IPS-20b (cell line): ENCODE data around the gene LRRC57.
"Not testable (repeated sequence)": the region's sequence is repeated elsewhere in the genome, so short reads cannot be mapped to it uniquely, and the experiment has no call there.

Experiments used
- H3K27ac ChIP-seq: one replicate; pipeline ENCODE4 v1.5.1; 2013; ENCODE audit warnings: low read length
- H3K27me3 ChIP-seq: 2 replicates; pipeline ENCODE4 v1.6.1; 2013; ENCODE audit warnings: mild to moderate bottlenecking, low read length, inconsistent platforms; ENCODE audit not compliant: insufficient read depth
- H3K36me3 ChIP-seq: 2 replicates; pipeline ENCODE4 v1.6.1; 2013; ENCODE audit warnings: low read depth, mild to moderate bottlenecking, inconsistent platforms, low read length, moderate library complexity; ENCODE audit not compliant: insufficient read depth
- H3K4me1 ChIP-seq: 2 replicates; pipeline ENCODE4 v1.6.1; 2013; ENCODE audit warnings: mild to moderate bottlenecking, control low read depth, inconsistent platforms, low read length, moderate library complexity; ENCODE audit not compliant: insufficient read depth
- H3K4me3 ChIP-seq: 2 replicates; pipeline ENCODE4 v1.5.1; 2013; ENCODE audit warnings: mild to moderate bottlenecking, low read length, inconsistent platforms
- H3K9ac ChIP-seq: 2 replicates; pipeline ENCODE4 v1.6.1; 2013; ENCODE audit warnings: low read depth, mild to moderate bottlenecking, inconsistent platforms, low read length, moderate library complexity
- H3K9me3 ChIP-seq: 2 replicates; pipeline ENCODE4 v1.6.1; 2013; ENCODE audit warnings: mild to moderate bottlenecking, low read depth, low read length, inconsistent platforms; ENCODE audit not compliant: insufficient read depth

LRRC57 gene

GRCh38 chr15:42578984-42579537, 30.5 kb upstream of the LRRC57 start:
- H3K27me3 ChIP-seq = peaks cover 75% of the 10 kb centered on the region
- peaks cover 24% of the 10 kb centered on the region for H3K4me1 ChIP-seq
- H3K4me3 ChIP-seq = no peak overlapping the region
- H3K9ac ChIP-seq = no peak overlapping the region
- H3K9me3 ChIP-seq = no peaks in the 10 kb centered on the region
- H3K36me3 ChIP-seq = no peaks in the 10 kb centered on the region
- no peak overlapping the region for H3K27ac ChIP-seq

- Histone ChIP-seq H3K9me3 (no peaks in the 10 kb centered on the region), H3K27ac (no peak overlapping the region), H3K36me3 (no peaks in the 10 kb centered on the region), H3K9ac (no peak overlapping the region), H3K27me3 (peaks cover 73% of the 10 kb centered on the region), H3K4me1 (peaks cover 11% of the 10 kb centered on the region), H3K4me3 (no peak overlapping the region)
Measured at GRCh38 chr15:42577514-42578031, 29.0 kb upstream of the LRRC57 start.

DNA sequence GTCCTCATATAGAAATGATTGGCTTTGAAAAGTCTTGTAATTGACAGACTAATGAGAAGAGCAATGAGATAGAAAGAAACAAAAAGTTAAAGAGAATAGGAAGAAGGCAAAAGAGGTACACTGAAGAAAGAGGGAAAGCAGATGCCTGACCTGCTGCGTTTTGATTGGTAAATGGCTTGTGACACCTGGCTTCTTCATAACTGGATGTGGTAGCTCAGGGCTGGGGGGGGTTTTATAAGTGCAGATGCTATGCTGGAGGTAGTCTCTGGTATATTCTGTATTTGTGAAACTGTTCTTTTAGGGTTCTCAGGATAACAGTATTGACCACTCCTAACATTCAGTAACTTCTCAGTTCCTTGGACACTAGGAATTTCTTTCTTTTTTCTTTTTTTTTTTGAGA, 28.2 kb upstream of the LRRC57 start:
- Histone ChIP-seq H3K9ac (peak overlapping the region; percentile 72; the same call in 1 of the 2 replicates), H3K27me3 (peaks cover 65% of the 10 kb centered on the region)

DNA sequence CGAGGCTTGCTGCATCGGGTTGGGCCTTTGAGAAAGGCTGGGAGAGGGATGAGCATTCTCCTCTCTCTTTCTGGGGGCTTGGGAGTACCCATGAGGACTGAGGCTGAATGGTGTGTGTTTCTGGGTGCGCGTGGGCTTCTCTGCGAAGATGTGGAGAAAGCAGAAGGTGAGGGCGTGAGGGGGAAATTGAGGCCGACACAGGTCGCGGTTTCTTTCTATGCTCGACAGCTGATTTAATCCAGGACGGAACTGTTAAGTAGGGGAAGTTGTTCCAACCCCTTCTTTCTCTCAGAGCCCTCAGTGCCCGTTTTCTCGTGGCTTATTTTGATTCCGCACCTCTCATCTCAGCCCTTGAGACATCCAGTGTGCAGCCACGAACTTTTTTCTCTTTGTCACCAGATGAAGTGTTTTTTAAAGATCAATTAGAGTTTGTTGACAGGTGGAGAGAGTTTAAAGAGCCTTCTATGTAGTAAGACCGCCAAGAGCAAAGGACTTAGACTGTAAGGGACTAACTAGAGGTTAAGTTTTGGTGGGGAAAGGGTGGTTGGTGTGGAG, 27.5 kb upstream of the LRRC57 start:
- Histone ChIP-seq H3K4me1 (peaks cover 4% of the 10 kb centered on the region), H3K9ac (peak overlapping the region; percentile 72), H3K27ac (no peak overlapping the region), H3K9me3 (no peaks in the 10 kb centered on the region), H3K36me3 (no peaks in the 10 kb centered on the region), H3K27me3 (peaks cover 60% of the 10 kb centered on the region), H3K4me3 (peak overlapping the region; percentile 83)

More for the DNA sequence above, 28.2 kb upstream of the LRRC57 start:
- Histone ChIP-seq H3K9me3 (no peaks in the 10 kb centered on the region), H3K4me3 (peak overlapping the region; percentile 83), H3K4me1 (peaks cover 4% of the 10 kb centered on the region), H3K27ac (no peak overlapping the region), H3K36me3 (no peaks in the 10 kb centered on the region)

- no peaks in the 10 kb centered on the region for H3K36me3 ChIP-seq
- no peaks in the 10 kb centered on the region for H3K9me3 ChIP-seq
- no peak within 1 kb of the TSS for H3K27ac ChIP-seq
- H3K9ac ChIP-seq = peak within 1 kb of the TSS; percentile 72
- H3K27me3 ChIP-seq = peaks cover 53% of the 10 kb centered on the region
- H3K4me3 ChIP-seq = peak within 1 kb of the TSS; percentile 83
- no peaks in the 10 kb centered on the region; the same call in 1 of the 2 replicates for H3K4me1 ChIP-seq
Measured at GRCh38 chr15:42575188-42576039, 26.8 kb upstream of the LRRC57 start, which contains the start of gene STARD9. Gene STARD9 (plus strand): TSS chr15:42575606. CDS start chr15:42575716, 110 bp downstream.

DNA sequence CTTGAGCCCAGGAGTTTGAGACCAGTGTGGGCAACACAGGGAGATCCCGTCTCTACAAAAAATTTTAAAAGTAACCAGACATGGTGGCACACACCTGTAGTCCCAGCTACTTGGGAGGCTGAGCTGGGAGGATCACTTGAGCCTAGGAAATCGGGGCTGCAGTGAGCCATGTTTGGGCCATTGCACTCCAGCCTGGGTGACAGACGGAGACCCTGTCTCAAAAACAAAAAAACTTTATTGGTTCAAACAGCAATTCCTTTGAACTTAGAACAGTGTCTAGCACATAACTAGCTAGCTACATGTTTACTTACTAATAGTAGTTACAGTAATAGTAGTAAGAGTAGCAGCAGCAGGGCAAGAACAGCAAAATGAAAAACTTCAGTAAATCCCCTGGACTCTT, 10.1 kb upstream of the LRRC57 start:
- no peaks in the 10 kb centered on the region for H3K4me1 ChIP-seq
- H3K27ac ChIP-seq = no peak overlapping the region
- no peak overlapping the region for H3K4me3 ChIP-seq
- no peaks in the 10 kb centered on the region for H3K9me3 ChIP-seq
- H3K9ac ChIP-seq = no peak overlapping the region
- H3K36me3 ChIP-seq = peaks cover 59% of the 10 kb centered on the region
- H3K27me3 ChIP-seq = no peaks in the 10 kb centered on the region

DNA sequence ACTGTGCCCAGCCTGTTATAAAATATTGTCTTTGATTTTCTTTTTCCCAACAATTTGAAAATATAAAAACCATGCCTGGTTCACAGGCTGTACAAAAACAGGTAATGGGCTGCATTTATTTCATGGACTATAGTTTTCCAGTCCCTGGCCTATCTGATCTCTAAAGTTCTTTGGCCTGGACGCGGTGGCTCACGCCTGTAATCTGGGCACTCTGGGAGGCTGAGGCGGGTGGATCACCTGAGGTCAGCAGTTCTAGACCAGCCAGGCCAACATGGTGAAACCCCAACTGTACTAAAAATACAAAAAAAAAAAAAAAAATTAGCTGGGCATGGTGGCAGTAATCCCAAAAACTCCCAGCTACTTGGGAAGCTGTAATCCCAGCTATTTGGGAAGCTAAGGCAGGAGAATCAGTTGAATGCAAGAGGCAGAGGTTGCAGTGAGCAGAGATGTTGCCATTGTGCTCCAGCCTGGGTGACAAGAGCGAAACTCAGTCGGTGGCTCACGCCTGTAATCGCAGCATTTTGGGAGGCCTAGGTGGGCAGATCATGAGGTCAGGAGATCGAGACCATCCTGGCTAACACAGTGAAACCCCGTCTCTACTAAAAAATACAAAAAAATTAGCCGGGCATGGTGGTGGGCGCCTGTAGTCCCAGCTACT, 8.1 kb upstream of the LRRC57 start:
- H3K27ac ChIP-seq, H3K9me3 ChIP-seq, H3K9ac ChIP-seq, H3K4me3 ChIP-seq, H3K4me1 ChIP-seq, H3K27me3 ChIP-seq: not testable (repeated sequence)
- peaks cover 45% of the 10 kb centered on the region for H3K36me3 ChIP-seq

GRCh38 chr15:42553554-42553953, 5.0 kb upstream of the LRRC57 start:
- H3K9ac ChIP-seq = no peak overlapping the region
- H3K4me1 ChIP-seq = no peaks in the 10 kb centered on the region
- H3K9me3 ChIP-seq = no peaks in the 10 kb centered on the region
- H3K27ac ChIP-seq = no peak overlapping the region
- no peak overlapping the region for H3K4me3 ChIP-seq
- H3K36me3 ChIP-seq = peaks cover 14% of the 10 kb centered on the region; the same call in 1 of the 2 replicates
- H3K27me3 ChIP-seq = no peaks in the 10 kb centered on the region

- peak overlapping the region; percentile 100 for H3K4me3 ChIP-seq
- H3K9ac ChIP-seq = peak overlapping the region; percentile 97; the same call in 1 of the 2 replicates
- H3K9me3 ChIP-seq = no peaks in the 10 kb centered on the region
- peaks cover 14% of the 10 kb centered on the region; the same call in 1 of the 2 replicates for H3K36me3 ChIP-seq
- no peaks in the 10 kb centered on the region for H3K27me3 ChIP-seq
- H3K27ac ChIP-seq = no peak overlapping the region
- no peaks in the 10 kb centered on the region for H3K4me1 ChIP-seq
Measured at GRCh38 chr15:42549741-42550392, 1.3 kb upstream of the LRRC57 start.

DNA sequence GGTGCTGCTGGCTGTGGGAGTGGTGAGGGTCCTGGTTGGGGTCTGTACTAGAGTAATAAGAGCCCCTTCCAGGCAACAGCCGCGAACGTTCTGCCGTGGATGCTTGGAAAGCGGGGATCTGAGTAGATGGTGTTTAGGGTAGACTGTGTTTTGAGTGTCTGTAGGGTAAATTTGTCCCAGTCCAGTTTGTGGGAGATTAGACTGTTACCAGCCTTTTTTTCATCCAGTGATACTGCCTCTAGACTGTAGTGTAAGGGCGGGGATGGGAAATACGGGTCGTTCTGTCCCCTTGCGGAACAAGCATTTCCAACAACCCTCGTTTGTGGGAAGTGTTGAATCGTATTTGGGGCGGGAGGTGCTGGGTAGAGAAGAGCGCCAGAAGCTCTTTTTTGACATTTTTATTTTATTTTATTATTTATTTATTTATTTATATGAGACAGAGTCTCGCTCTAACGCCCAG, 469 bp upstream of the LRRC57 start:
- no peaks in the 10 kb centered on the region for H3K9me3 ChIP-seq
- no peaks in the 10 kb centered on the region for H3K27me3 ChIP-seq
- H3K4me3 ChIP-seq = peak overlapping the region; percentile 100
- H3K9ac ChIP-seq = peak overlapping the region; percentile 97
- peaks cover 16% of the 10 kb centered on the region; the same call in 1 of the 2 replicates for H3K36me3 ChIP-seq
- H3K27ac ChIP-seq = peak overlapping the region; percentile 90
- H3K4me1 ChIP-seq = no peaks in the 10 kb centered on the region

DNA sequence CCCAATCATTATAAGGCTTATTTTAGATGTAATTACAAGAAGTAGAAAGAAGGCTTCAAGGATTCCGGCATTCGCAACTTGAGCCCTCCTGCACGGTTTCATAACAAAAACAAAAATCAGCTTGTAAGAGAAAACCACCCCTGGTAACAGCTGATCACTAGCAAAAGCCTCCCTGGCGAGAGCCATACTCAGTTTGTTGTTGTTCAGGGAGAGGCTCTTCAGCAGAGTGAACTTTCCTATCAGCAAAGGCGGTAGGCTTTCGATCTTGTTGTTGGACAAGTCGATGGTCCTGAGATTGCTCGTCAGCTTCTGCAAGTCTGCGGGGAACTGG, 710 bp downstream of the LRRC57 start:
- no peaks in the 10 kb centered on the region for H3K9me3 ChIP-seq
- peaks cover 25% of the 10 kb centered on the region for H3K36me3 ChIP-seq
- no peaks in the 10 kb centered on the region for H3K4me1 ChIP-seq
- peak overlapping the region; percentile 100 for H3K4me3 ChIP-seq
- H3K9ac ChIP-seq = peak overlapping the region; percentile 97
- no peaks in the 10 kb centered on the region for H3K27me3 ChIP-seq
- no peak overlapping the region for H3K27ac ChIP-seq
